8988T (cell line): Measurements from ENCODE around the gene FUT2.
"Not testable (repeated sequence)": the region's sequence is repeated elsewhere in the genome, so short reads cannot be mapped to it uniquely, and the experiment has no call there.

Experiments
- DNase-seq: peaks from one replicate; pipeline ENCODE4 v3.0.0; 2011

FUT2 gene

GRCh38 chr19:48695743-48696352, at the start of gene FUT2:
Gene FUT2, plus strand, starts transcription at chr19:48695971. Its CDS starts 6,986 bp downstream, at chr19:48702957.
- DNase-seq: no peak

- DNase-seq: peak; percentile 74
These were observed 49.6 kb upstream of the FUT2 start, which contains the start of gene CA11 for GRCh38 chr19:48646001-48646721. Gene CA11, minus strand, starts transcription at chr19:48646187. Its CDS starts 555 bp downstream, at chr19:48645632.

GRCh38 chr19:48646722-48647216, 49.0 kb upstream of the FUT2 start:
- DNase-seq: no peak

- DNase-seq: no peak
These were observed 47.6 kb upstream of the FUT2 start for GRCh38 chr19:48648134-48648533.

GRCh38 chr19:48650974-48651682, 44.6 kb upstream of the FUT2 start:
- DNase-seq: no peak

- DNase-seq: no peak
These were observed 44.1 kb upstream of the FUT2 start for GRCh38 chr19:48651683-48652048.

GRCh38 chr19:48654299-48655059, 41.3 kb upstream of the FUT2 start:
- DNase-seq: no peak

- DNase-seq: no peak
These were observed 38.8 kb upstream of the FUT2 start for GRCh38 chr19:48656840-48657474.

GRCh38 chr19:48657828-48658227, 37.9 kb upstream of the FUT2 start:
- not testable (repeated sequence) for DNase-seq

- DNase-seq: no peak
These were observed 37.3 kb upstream of the FUT2 start for GRCh38 chr19:48658483-48658882.

GRCh38 chr19:48659768-48660167, 36.0 kb upstream of the FUT2 start:
- DNase-seq: no peak

- DNase-seq: peak; percentile 92
These were observed 34.7 kb upstream of the FUT2 start for GRCh38 chr19:48660852-48661710.

GRCh38 chr19:48661711-48662090, 34.1 kb upstream of the FUT2 start:
- no peak for DNase-seq

- DNase-seq: no peak
These were observed 32.1 kb upstream of the FUT2 start for GRCh38 chr19:48663667-48664066.

GRCh38 chr19:48664476-48664875, 31.3 kb upstream of the FUT2 start:
- DNase-seq: no peak

GRCh38 chr19:48665786-48666185, 30.0 kb upstream of the FUT2 start:
- no peak for DNase-seq

- DNase-seq: no peak
These were observed 27.4 kb upstream of the FUT2 start for GRCh38 chr19:48668332-48668731.

GRCh38 chr19:48668761-48669160, 27.0 kb upstream of the FUT2 start:
- no peak for DNase-seq

- DNase-seq: no peak
These were observed 25.7 kb upstream of the FUT2 start for GRCh38 chr19:48669903-48670668.

- no peak for DNase-seq
These were observed 24.9 kb upstream of the FUT2 start for GRCh38 chr19:48670699-48671445.
